GM12875 (cell line): ENCODE measurements around the gene FAAH.
"Not testable (repeated sequence)": the region's sequence is repeated elsewhere in the genome, so short reads cannot be mapped to it uniquely, and the experiment has no call there.

Experiments used
- H3K4me3 ChIP-seq: one replicate; pipeline ENCODE4 v1.5.1; 2011; ENCODE audit warnings: low read depth, low read length, control low read depth
- TF ChIP-seq, protein P1 (sequence below): IDR thresholded peaks from 2 replicates; pipeline ENCODE4 v1.5.1; 2011; ENCODE audit warnings: low read depth, mild to moderate bottlenecking, control low read depth, inconsistent platforms, low read length, moderate library complexity, borderline replicate concordance; ENCODE audit not compliant: insufficient read depth

Gene FAAH

GRCh38 chr1:46394108-46394871 lies at the start of gene FAAH:
Gene FAAH, plus strand, starts transcription at chr1:46394317. Its CDS starts 32 bp downstream, at chr1:46394349.
- TF ChIP-seq, protein P1, sequence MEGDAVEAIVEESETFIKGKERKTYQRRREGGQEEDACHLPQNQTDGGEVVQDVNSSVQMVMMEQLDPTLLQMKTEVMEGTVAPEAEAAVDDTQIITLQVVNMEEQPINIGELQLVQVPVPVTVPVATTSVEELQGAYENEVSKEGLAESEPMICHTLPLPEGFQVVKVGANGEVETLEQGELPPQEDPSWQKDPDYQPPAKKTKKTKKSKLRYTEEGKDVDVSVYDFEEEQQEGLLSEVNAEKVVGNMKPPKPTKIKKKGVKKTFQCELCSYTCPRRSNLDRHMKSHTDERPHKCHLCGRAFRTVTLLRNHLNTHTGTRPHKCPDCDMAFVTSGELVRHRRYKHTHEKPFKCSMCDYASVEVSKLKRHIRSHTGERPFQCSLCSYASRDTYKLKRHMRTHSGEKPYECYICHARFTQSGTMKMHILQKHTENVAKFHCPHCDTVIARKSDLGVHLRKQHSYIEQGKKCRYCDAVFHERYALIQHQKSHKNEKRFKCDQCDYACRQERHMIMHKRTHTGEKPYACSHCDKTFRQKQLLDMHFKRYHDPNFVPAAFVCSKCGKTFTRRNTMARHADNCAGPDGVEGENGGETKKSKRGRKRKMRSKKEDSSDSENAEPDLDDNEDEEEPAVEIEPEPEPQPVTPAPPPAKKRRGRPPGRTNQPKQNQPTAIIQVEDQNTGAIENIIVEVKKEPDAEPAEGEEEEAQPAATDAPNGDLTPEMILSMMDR = no peak
- H3K4me3 ChIP-seq = no peak within 1 kb of the TSS

DNA sequence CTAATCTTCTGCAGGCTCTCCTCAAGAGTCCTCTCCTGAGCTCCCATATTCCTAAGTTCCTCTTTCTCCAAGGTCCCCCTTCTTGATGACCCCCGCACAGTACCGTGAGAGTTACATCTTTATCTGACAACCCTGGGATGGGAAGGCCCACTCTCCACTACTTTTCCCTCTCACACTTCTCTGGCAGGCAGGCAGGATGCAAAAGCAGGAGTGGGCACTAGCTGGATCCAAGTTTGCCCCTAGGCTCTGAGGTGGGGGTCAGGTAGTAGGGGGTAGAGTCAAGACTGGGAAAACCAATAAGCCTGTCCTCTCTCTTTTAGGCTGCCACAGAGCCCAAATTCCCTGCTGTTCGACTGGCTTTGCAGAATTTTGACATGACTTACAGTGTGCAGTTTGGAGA lies 49.6 kb upstream of the FAAH start:
- H3K4me3 ChIP-seq = no peak overlapping the region
- TF ChIP-seq, protein P1 = no peak

DNA sequence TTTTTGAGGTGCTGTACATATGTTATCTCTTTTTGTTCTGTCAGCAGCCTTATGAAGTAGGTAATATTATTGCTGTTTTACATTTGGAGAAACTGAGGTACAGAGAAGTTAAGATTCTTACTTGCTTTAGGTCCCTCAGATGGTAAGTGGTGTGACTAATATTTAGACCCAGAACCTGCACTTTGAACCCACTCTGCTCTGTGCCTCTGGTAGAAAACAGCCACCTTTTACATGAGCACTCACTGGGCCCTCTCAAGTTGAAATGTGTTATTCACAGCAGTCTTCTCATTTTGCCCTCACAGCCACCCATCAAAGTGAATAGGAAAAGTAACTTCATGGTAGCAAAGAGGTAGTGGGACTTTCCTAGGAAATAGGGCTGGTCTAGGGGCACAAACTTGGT lies 48.8 kb upstream of the FAAH start:
- TF ChIP-seq, protein P1 = no peak
- no peak overlapping the region for H3K4me3 ChIP-seq

DNA sequence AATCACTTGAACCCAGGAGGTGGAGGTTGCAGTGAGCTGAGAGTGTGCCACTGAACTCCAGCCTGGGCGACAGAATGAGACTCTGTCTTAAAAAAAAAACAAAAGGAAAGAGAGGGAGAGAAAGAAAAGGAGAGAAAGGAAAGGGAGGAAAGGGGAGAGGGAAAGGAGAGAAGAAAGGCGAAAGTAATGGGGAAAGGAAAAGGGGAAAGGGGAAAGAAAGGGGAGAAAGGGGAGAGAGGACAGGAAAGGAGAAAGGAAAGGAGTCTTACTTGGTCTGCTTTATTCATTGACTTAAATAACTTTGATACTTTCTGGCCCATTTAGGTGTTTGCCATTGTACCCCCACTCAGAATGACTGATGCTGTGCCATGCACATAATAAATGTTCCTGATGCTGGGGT lies 41.8 kb upstream of the FAAH start:
- TF ChIP-seq, protein P1 = no peak

GRCh38 chr1:46355920-46356319 lies 38.2 kb upstream of the FAAH start:
- not testable (repeated sequence) for H3K4me3 ChIP-seq

More for the DNA sequence above, 41.8 kb upstream of the FAAH start:
- H3K4me3 ChIP-seq = no peak overlapping the region

GRCh38 chr1:46362158-46362557 lies 32.0 kb upstream of the FAAH start:
- H3K4me3 ChIP-seq = no peak overlapping the region
- TF ChIP-seq, protein P1 = no peak

DNA sequence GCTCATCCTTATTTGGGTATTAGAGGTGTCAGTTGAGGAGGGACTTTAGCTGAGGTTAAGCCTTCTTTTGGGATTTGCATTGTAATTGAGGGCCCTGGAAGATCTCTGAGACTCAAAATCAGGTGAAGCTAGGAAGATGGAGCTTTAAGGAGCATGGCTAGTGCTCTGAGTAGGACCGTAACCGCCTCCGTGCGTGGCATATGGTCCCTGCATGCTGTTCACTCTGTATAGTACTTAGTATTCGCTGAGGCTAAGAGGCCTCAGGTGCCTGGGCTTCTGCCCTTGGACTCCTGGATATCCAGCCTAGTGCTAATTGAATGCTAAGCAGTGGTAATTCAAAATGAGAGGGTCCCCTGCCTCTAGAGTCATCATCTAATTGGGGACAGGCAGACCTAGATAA lies 31.0 kb upstream of the FAAH start:
- TF ChIP-seq, protein P1 = no peak

DNA sequence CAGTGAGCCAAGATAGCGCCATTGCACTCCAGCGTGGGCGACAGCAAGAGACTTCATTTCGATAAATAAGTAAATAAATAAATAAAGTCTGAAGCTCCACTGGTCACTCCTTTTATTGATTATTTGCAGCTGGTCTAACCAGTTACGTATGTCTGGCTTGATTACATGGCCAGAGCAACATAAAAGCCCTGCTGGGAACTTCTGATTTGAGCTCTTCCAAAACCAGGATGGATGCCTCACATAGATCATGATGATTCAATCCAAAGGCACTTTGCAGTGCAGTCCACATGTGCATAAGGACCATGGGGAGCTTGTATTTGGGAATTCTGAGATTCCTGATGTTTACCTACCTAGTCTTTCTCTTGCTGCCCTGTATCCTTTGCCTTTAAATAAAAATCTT lies 29.5 kb upstream of the FAAH start:
- no peak overlapping the region for H3K4me3 ChIP-seq
- TF ChIP-seq, protein P1 = no peak

More for the DNA sequence above, 31.0 kb upstream of the FAAH start:
- H3K4me3 ChIP-seq = no peak overlapping the region

GRCh38 chr1:46365796-46366195 lies 28.3 kb upstream of the FAAH start:
- not testable (repeated sequence) for H3K4me3 ChIP-seq
